Bone marrow (tissue), 2 donors: Measurements from ENCODE around the gene VPS72.

Experiments
- DNase-seq, 2 donors: peaks; one replicate each; lab custom pipeline; 2025; lab: John Stamatoyannopoulos, UW

The VPS72 gene

DNA sequence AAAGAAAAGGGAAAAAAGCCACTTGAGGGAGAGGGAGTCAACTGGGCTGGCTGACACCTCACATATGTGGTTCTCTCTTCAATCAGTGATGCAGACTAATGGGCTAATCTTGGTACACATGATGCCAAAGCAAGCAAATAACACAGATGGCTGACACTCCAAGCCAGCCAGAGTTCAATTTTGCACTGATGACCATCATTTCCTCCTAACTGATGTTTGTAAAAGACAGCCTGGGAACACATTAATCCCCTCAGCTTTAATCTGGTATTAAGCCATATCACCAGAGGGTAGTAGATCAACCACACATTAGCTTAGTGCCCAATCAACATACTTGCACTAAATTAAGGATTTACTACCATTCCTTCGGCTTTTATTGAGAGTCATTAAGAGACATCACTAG, 2.8 kb downstream of the VPS72 start:
- no peak for DNase-seq

DNA sequence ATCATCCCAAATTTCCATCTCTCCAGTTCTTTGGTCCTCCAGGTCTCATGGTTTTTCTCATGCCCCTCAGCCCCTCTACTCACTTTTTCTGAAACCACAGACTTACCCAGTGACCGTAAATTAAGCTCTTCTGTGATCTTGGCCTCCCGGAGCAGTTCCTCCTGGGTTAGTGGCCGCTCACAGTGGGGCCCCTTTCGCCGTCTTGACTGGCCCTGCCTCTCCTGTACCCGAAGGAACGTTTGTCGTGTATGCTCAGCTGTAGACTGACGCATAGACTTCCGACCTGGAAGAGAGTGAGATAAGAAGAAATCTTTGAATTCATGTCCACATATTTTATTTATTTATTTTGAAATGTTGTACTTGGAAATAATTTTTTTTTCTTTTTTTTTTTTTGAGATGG, 5.8 kb downstream of the VPS72 start:
- DNase-seq, result no peak

- DNase-seq, result no peak
Measured at GRCh38 chr1:151176514-151177045, 13.4 kb downstream of the VPS72 start.

DNA sequence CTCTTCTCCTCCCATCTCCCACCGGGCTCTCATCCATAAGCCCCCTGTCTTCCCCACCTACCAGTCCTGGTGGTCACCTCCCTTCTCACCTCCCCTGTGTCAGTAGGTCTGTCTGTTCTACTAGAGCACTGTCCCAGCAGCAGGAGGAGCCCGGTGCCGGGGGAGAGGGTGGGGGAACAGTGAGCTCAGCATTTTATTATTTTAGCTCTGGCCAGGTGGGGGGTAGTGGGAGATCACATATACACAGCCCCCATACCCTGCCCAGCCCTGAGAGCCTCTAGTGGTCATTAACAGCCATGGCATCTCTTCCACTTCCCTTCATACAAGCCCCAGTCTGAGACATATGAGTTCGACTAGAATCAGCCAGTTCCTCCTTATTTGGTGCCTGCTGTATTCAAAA, 14.1 kb downstream of the VPS72 start, which contains the start of gene TMOD4:
TSS of gene TMOD4 (minus strand) at position 119 of the 400 bp plus-strand sequence. CDS start 1,106 bp downstream, outside the sequence.
- peak in 1 of 2 donors; percentile 51 for DNase-seq

GRCh38 chr1:151175041-151175741, 14.8 kb downstream of the VPS72 start:
- no peak for DNase-seq

DNA sequence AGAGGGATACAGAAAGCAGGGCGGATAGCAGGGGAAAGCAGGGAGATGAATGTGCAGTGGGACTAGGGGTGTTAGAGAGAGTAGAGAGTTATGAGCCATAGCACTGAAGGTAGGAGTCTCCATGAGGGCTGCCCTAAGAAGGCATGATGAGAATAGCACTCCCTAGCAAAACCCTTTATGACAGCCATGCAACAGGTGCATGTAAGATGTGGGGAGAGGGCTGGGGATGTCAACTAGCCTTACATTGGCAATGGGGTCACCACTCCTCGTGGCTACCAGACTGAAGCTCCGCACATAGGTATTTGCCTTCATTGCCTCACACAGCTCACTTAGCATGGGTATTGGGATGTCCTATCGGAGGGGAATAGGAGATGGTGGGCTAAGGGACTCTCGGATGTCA, 18.8 kb downstream of the VPS72 start:
- DNase-seq, result no peak

- no peak for DNase-seq
Measured at GRCh38 chr1:151167116-151167515, 22.9 kb downstream of the VPS72 start.

GRCh38 chr1:151166505-151166956, 23.5 kb downstream of the VPS72 start:
- no peak for DNase-seq

GRCh38 chr1:151165738-151166504, 24.1 kb downstream of the VPS72 start, which contains the start of the genes LYSMD1 and SCNM1:
Gene LYSMD1, minus strand, starts transcription at chr1:151165902. Its CDS starts 644 bp downstream, at chr1:151165258.
Gene SCNM1, plus strand, starts transcription at chr1:151166144. Its CDS starts 9 bp downstream, at chr1:151166153.
- DNase-seq, result peak; percentile 85 to 97

DNA sequence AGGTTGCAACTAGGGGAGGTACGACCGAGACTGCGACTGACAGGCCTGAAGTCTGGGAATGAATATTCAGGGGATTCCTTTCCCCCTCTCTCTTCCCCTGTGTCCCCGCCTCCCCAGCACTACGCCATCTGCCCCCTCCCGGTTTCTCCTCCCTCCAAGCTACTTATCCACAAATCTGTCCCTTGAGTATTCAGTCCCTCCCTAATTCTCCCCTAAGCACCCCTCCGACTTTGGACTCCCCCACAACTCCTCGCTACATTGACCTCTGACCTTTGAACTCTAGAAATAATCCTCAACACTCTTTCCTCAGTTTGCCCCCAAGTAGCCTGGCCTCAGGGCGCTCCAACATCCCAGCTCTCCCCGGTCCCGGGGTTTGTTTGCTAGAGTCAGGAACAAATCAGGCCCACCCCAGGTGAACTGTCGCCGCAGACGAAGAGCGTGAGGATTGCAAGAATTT, 24.7 kb downstream of the VPS72 start:
- no peak for DNase-seq

- no peak for DNase-seq
Measured at GRCh38 chr1:151164732-151165280, 25.2 kb downstream of the VPS72 start.

- DNase-seq, result no peak
Measured at GRCh38 chr1:151159373-151159772, 30.6 kb downstream of the VPS72 start.

- DNase-seq, result no peak
Measured at GRCh38 chr1:151158751-151159251, 31.2 kb downstream of the VPS72 start.

DNA sequence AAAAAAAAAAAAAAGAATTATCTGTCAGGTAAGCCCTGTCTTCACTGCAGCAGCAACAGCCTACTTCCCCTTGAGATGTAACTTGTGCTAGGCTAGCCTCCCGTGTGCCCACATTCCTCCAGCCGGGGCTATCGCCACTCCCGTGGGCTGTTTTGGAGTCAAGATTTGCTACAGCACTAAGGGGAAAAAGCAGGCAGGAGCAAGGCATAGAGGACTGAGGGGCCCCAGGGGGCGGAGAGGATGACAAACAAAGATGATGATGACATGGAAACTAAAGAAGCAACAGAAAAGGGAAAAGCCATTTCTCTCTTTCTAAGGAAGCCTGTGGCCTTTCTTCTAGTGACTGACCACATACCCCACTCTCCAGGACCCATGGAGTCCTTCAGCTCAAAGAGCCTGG, 31.7 kb downstream of the VPS72 start:
- no peak for DNase-seq

DNA sequence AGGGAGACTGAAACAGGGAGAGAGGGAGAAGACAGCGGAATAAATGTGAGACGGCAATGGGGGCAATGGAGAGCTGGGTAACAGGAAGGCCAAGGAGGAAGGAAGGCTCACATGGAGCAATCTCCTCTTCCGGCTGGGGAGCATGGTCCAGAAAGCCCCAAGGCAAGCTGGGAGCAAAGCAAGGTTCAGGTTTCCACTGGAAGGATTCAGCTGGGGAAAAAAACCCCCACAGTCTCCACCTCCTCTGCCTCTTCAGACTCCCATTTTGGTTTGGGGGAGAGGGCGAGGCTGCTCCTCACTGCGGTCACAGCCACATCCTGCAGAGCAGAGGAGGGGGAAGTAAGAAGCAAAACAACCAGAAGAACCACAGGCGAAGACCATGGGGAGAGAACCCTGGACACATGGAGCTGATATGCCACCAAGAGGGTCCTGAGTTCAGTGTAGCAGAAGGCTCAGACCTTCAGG, 32.9 kb downstream of the VPS72 start:
- peak in 1 of 2 donors; percentile 65 for DNase-seq

DNA sequence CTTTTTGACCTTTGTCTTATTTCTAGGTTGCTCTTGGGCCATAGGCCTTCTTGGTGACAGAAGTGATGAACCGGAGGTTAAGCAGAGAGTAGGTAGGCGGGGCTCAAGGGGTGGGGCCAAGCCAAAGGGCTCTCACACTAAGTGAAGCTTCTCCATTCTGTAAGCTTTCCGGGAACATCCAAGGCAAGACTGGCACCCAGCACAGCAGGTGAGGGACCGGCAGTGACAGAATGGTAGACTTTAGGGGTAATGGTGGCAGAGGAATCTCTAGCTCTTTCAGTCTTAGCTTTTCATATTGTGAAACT, 33.5 kb downstream of the VPS72 start, which contains the start of gene TNFAIP8L2:
TSS of gene TNFAIP8L2 (plus strand) at position 135 of the 305 bp plus-strand sequence. CDS start 2,049 bp downstream, outside the sequence.
- peak; percentile 34 to 60 for DNase-seq

DNA sequence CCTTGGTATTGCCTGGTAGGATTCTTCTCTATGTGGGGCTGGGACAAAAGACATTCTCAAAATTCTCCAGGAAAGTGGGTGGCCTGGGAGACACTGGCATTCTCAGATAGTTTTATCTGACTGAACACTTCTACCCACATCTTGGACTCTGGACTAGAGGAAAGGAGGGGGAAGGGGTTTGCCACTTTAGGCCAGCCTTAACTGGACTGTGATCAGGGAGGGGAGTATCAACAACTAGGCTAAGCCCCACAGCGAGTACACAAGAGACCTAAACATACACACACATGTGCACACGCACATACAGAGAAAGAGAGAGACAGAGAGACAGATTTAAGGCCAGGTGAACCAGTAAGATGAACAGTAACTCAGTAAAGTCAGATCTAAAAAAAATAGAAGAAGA, 42.3 kb downstream of the VPS72 start:
- DNase-seq, result no peak

GRCh38 chr1:151147132-151147503, 42.9 kb downstream of the VPS72 start:
- no peak for DNase-seq

DNA sequence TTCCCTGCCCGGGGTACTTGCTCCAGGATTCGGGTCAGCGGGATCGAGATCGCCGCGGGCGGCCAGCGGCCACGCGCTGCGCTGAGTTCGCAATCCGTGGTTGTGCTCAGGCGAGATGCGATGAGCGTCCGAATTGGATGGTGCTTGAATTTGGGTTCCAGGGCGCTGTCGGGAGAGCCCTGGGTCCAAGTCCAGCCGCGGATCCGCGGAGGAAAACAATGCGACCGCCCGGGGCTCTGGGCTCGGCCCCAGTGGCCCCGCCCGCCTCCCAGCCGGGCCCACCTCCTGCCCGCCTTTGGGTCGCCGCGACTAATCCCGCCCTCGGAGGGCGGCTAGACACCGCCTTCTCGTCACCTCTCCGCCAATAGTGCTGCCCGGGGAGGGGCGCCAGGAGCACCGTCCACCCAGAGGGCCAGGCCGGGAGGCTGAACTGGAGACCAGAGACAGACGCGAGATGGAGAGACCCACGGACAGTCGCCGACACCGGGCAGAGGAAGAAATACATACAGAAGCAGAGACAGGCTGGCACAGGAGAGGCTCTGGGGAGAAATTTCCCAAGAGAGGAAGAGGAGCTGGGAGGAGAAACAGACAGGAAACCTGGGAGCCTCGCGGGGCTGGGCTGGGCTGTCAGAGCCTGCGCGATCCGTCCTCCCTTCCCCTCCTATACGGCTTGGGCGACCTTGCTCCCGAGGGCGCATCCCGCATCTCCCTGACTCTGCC, 43.4 kb downstream of the VPS72 start, which contains the start of gene SEMA6C:
TSS of gene SEMA6C (minus strand) at position 220 of the 720 bp plus-strand sequence. CDS start 4,010 bp downstream, outside the sequence.
- peak; percentile 60 to 80 for DNase-seq

- DNase-seq, result no peak
Measured at GRCh38 chr1:151146072-151146411, 44.0 kb downstream of the VPS72 start.

DNA sequence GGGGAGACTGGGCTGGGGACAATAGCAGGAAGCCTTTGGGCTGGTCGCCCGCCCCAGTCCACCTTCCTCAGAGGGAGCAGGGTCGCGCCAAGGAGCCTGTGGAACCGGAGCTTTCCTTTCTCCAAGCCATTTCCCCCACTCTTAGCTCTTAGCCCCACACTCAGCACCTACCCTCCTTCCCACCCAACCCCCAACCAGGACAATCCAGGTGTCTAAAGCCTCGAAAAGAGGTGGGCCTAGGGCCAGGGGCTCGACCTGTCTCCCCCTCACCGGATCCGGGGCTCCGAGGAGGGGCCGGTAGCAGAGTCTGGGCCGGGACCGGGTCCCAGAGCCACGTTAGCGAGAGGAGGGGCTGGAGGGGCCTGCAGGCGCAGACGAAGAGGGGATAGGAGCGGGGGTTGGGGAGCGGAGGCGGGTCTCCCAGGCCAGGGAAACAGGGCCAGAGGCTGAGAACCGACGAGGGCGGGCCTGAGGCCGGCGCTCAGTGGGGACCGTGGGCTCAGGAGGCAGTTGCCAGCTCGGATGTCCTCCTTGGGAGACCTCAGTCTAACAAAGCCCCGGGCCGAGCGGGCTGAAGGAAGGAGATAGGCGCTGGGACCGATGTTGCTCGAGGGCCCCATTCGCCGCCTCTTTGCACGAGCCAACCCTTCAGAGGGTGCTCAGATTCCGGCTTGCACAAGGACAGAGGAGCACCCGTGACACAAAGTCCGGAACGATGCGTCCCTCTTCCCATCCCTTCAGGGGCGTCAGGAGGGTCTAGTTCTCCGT, 44.5 kb downstream of the VPS72 start:
- no peak for DNase-seq
